Fibroblast of the aortic adventitia (primary cell): ENCODE results near the gene PARVB. TPM values are rescaled to one million over a fixed set of nuclear protein-coding genes. Genes with fewer than 3 reads are reported as not detected.

ENCODE experiments used
- DNase-seq: peaks from one replicate; pipeline ENCODE4 v3.0.0-alpha.2; 2010; ENCODE audit warnings: low read depth
- H3K4me3 ChIP-seq: 2 replicates; pipeline ENCODE4 v1.5.1; 2011; ENCODE audit warnings: low read depth, mild to moderate bottlenecking, control low read depth, low read length, moderate library complexity
- total RNA-seq: library from RNA; depleted of rRNA; stranded (reverse); fragments of >200 nt; gene quantifications from 2 replicates; pipeline ENCODE4 v1.2.3, GENCODE V29; 2012; ENCODE audit warnings: low replicate concordance
- TF ChIP-seq, protein P1 (sequence below): IDR thresholded peaks from 2 replicates; pipeline ENCODE4 v1.5.1; 2011; ENCODE audit warnings: mild to moderate bottlenecking, low read length, control low read depth, inconsistent platforms; ENCODE audit not compliant: insufficient read depth

PARVB gene
- total RNA-seq, 1 donor: 30.6 TPM

DNA sequence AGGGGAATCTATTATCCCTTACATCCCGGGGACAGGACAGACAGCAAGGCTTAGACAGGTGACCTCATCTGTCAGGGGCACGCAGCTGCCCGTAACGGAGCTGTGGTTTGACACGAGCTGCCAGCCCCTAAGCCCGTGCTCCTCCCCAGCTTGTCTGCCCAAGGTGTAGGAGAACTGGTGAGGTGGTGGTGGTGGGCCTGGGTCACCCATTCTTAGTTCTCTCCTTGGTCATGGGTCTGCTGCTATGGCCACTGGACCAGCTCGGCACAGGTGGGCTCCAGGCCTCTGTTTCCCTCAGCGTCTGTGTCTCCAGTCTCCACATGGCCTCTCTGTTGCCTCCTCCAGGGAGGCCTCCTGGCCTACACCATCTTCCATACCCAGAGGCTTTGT, 162.0 kb downstream of the PARVB start:
- TF ChIP-seq, protein P1, sequence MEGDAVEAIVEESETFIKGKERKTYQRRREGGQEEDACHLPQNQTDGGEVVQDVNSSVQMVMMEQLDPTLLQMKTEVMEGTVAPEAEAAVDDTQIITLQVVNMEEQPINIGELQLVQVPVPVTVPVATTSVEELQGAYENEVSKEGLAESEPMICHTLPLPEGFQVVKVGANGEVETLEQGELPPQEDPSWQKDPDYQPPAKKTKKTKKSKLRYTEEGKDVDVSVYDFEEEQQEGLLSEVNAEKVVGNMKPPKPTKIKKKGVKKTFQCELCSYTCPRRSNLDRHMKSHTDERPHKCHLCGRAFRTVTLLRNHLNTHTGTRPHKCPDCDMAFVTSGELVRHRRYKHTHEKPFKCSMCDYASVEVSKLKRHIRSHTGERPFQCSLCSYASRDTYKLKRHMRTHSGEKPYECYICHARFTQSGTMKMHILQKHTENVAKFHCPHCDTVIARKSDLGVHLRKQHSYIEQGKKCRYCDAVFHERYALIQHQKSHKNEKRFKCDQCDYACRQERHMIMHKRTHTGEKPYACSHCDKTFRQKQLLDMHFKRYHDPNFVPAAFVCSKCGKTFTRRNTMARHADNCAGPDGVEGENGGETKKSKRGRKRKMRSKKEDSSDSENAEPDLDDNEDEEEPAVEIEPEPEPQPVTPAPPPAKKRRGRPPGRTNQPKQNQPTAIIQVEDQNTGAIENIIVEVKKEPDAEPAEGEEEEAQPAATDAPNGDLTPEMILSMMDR: no peak
- no peak for DNase-seq
- H3K4me3 ChIP-seq: no peak overlapping the region

DNA sequence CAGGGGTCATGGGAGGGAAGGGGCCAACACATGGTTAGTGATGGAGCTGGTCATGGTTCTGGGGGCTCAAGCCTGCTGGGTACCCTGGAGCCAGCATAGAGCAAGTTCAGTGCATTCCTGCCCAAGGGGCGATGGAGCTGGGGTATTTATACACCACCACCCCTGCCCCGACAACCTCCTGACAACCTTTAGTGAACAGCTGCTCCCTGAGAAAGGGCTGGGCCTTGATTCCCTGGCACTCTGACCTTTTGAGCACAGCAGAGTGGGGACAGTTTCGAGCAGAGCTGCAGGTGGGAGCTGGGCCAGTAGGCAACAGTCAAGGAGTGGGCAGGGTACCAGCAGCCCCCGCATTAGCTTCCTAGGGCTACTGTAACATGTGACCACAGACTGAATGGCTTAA, 162.6 kb downstream of the PARVB start:
- no peak for DNase-seq
- TF ChIP-seq, protein P1: no peak
- H3K4me3 ChIP-seq: no peak overlapping the region

DNA sequence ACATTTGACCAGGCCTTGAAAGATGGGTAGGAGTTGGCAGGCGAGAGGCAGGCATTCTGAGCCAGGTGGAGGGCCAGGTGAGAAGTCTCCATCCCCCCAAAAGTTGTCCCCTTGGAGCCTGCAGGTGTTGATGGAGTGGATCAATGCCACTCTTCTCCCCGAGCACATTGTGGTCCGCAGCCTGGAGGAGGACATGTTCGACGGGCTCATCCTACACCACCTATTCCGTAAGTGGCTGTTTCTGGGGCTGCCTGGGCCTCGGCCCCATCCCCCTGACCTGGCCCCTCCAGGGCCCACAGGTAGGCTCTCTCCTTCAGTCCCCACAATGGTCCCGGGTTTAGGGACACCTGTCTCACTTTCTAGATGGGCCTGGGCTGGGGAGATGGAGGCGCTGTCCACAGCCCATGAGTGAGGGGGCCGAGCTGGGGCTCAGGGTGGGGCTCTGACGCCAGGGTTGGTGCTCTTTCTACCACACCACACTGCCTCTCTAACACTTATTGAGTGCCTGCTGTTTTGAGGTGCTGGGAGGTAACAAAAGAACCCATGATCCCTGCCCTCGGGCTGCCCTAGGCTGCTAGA, 163.6 kb downstream of the PARVB start:
- TF ChIP-seq, protein P1: no peak
- no peak overlapping the region for H3K4me3 ChIP-seq
- no peak for DNase-seq

- no peak for DNase-seq
- no peak overlapping the region for H3K4me3 ChIP-seq
- TF ChIP-seq, protein P1: no peak
Observed at GRCh38 chr22:44188316-44188715, 164.2 kb downstream of the PARVB start.

DNA sequence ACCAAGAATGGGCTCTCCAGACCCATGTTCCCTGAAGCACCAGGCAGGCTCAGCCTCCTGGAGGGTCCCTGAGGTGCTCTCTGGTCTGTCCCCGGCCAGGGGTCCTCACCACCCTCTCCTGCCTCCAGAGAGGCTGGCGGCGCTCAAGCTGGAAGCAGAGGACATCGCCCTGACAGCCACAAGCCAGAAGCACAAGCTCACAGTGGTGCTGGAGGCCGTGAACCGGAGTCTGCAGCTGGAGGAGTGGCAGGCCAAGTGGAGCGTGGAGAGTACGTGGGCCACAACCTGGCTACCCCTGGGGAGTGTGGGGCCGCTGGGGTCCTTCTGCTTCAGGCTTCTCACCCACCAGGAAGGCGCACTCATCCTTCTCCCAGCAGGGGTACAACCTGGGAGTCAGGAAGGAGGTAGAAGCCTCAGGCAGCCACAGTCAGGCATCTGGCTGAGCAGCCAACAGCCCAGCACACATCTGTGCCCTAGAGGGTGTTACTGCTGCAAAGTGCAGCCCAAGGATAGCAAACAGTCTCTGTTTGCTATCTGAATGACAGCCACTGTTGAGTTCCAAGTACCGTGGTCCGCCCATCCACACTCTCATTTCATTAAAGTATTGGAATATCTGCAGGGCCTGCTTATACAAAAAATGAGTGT, 165.0 kb downstream of the PARVB start:
- H3K4me3 ChIP-seq: no peak overlapping the region
- TF ChIP-seq, protein P1: no peak
- DNase-seq: no peak

DNA sequence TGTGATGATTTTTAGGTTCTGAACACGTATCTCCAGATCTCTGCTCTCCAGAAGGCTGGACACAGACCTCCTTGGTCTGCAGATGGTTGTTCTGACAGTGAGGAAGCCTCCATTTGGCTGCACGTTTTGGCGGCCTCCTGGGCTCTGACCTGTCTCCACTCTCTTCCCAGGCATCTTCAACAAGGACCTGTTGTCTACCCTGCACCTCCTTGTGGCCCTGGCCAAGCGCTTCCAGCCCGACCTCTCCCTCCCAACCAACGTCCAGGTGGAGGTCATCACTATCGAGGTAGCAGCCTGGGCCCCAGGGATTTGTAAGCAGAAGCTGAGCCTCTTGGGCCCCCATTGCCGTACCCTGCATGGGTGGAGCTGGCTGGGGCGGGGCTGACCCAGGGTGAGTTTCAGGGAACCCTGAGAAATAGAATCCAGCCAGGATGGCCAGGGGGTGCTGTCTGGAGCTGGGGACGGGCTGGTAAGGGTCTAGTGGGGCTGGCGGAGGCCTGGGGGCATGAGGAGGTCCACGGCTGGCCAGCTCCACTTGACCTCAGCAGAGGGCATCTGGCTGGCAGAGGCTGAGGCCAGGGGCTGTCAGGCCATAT, 166.4 kb downstream of the PARVB start:
- TF ChIP-seq, protein P1: no peak
- no peak overlapping the region for H3K4me3 ChIP-seq
- no peak for DNase-seq
